HEK293 (cell line): ENCODE results near the gene SPEM3.

Experiments used
- GLIS2 ChIP-seq: fragments of 450-650 bp; formaldehyde crosslinking; IDR thresholded peaks from 2 replicates; pipeline ENCODE4 v1.5.1; 2016; ENCODE audit warnings: missing biosample characterization, missing genetic modification characterization
- HIC1 ChIP-seq: fragments of 450-650 bp; formaldehyde crosslinking; IDR thresholded peaks from 2 replicates; pipeline ENCODE4 v1.5.1; 2016; ENCODE audit warnings: missing biosample characterization, missing genetic modification characterization
- HOXA7 ChIP-seq: sonication (generic); formaldehyde crosslinking; IDR thresholded peaks from 2 replicates; pipeline ENCODE4 v1.8.1; 2022; ENCODE audit warnings: missing genetic modification reagents, borderline replicate concordance
- KLF8 ChIP-seq: fragments of 450-650 bp; formaldehyde crosslinking; IDR thresholded peaks from 2 replicates; pipeline ENCODE4 v1.5.1; 2016; ENCODE audit warnings: missing biosample characterization, missing genetic modification characterization
- KLF9 ChIP-seq: fragments of 450-650 bp; formaldehyde crosslinking; IDR thresholded peaks from 2 replicates; pipeline ENCODE4 v1.5.1; 2016; ENCODE audit warnings: missing biosample characterization, missing genetic modification characterization, low read depth
- REST ChIP-seq: fragments of 450-650 bp; formaldehyde crosslinking; IDR thresholded peaks from 2 replicates; pipeline ENCODE4 v1.5.1; 2016; ENCODE audit warnings: missing biosample characterization, missing genetic modification characterization
- WT1 ChIP-seq: fragments of 450-650 bp; formaldehyde crosslinking; IDR thresholded peaks from 2 replicates; pipeline ENCODE4 v1.5.1; 2016; ENCODE audit warnings: missing biosample characterization, missing genetic modification characterization
- ZBTB8A ChIP-seq: fragments of 450-650 bp; formaldehyde crosslinking; IDR thresholded peaks from 2 replicates; pipeline ENCODE4 v1.5.1; 2016; ENCODE audit warnings: missing biosample characterization, missing genetic modification characterization
- ZFHX2 ChIP-seq: fragments of 450-650 bp; formaldehyde crosslinking; conservative IDR thresholded peaks from 2 replicates; pipeline ENCODE4 v1.5.1; 2016; ENCODE audit warnings: missing biosample characterization, missing genetic modification characterization
- ZNF146 ChIP-seq: fragments of 450-650 bp; formaldehyde crosslinking; IDR thresholded peaks from 2 replicates; pipeline ENCODE4 v1.5.1; 2016; ENCODE audit warnings: missing biosample characterization, missing genetic modification characterization
- ZNF24 ChIP-seq: fragments of 450-650 bp; formaldehyde crosslinking; IDR thresholded peaks from 2 replicates; pipeline ENCODE4 v1.5.1; 2016; ENCODE audit warnings: missing biosample characterization, missing genetic modification characterization
- ZNF600 ChIP-seq: fragments of 450-650 bp; formaldehyde crosslinking; IDR thresholded peaks from 2 replicates; pipeline ENCODE4 v1.5.1; 2016; ENCODE audit warnings: missing biosample characterization, missing genetic modification characterization
- ZNF639 ChIP-seq: fragments of 450-650 bp; formaldehyde crosslinking; IDR thresholded peaks from 2 replicates; pipeline ENCODE4 v1.5.1; 2016; ENCODE audit warnings: missing biosample characterization, missing genetic modification characterization
- ZNF768 ChIP-seq: fragments of 450-650 bp; formaldehyde crosslinking; IDR thresholded peaks from 2 replicates; pipeline ENCODE4 v1.5.1; 2018; ENCODE audit warnings: missing biosample characterization, mild to moderate bottlenecking, missing genetic modification characterization
- TF ChIP-seq, protein P1 (sequence below): fragments of 450-650 bp; formaldehyde crosslinking; IDR thresholded peaks from 2 replicates; pipeline ENCODE4 v1.5.1; 2017; ENCODE audit warnings: missing biosample characterization, missing genetic modification characterization
- TF ChIP-seq, protein P2 (sequence below): fragments of 450-650 bp; formaldehyde crosslinking; IDR thresholded peaks from 2 replicates; pipeline ENCODE4 v1.5.1; 2016; ENCODE audit warnings: missing biosample characterization, missing genetic modification characterization

The SPEM3 gene

DNA sequence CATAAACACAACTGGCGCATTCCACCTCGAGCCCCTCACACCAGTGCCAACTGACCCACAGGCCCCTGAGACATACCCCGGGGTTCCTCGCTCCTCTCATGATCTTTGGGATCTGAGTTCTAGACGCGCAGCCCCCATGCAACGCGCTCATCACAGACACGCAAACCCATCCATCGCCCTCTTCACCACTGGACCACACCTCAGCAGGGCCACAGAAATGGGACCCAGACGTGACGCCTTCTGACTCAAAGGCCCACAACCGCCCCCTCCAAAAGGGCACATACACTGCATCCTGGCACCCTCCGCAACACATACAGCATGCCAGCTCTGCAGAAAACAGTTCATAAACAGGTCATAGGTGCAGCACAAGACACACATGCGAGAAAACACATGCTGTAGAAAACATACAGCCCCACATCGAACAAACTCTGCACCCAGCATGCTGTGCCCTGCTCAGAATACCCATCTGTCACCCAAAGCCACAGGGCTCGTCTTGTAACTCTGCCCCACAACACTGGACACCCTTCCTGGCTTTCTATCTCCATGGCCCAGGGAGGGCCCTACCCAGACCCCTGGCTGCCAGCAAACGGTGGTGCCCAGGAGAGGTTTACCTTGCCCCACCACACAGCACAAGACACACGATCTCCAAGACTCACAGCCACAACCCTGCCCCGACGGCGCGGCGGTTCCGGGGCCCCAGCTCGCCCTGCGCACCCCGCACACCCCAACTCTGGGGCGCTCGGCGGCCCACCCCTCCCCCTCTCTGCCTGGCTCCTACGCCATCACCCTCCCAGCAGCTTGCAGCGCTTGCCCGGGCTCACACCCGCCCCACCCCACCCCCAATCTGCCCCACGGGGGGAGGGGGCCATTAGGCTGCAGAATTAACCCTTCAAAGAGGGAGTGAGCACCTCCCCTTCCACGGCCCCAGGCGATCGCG, 49.9 kb downstream of the SPEM3 start (continued):
- TF ChIP-seq REST (tag by site-specific recombination) (no peak), ZNF146 (no peak), ZNF639 (tag by site-specific recombination) (no peak), KLF8 (tag by site-specific recombination) (peak; percentile 49; the same call in 1 of the 2 replicates), ZNF600 (tag by site-specific recombination) (peak; percentile 41; the same call in 1 of the 2 replicates), HOXA7 (CRISPR knock-in tag) (no peak), HIC1 (tag by site-specific recombination) (peak; percentile 72), WT1 (tag by site-specific recombination) (no peak; the same call in 1 of the 2 replicates), ZNF768 (no peak), KLF9 (tag by site-specific recombination) (peak; percentile 58; the same call in 1 of the 2 replicates), ZFHX2 (tag by site-specific recombination) (peak; percentile 59), ZBTB8A (tag by site-specific recombination) (peak; percentile 66; the same call in 1 of the 2 replicates), GLIS2 (tag by site-specific recombination) (peak; percentile 89), ZNF24 (tag by site-specific recombination) (no peak)
- TF ChIP-seq, protein P1, sequence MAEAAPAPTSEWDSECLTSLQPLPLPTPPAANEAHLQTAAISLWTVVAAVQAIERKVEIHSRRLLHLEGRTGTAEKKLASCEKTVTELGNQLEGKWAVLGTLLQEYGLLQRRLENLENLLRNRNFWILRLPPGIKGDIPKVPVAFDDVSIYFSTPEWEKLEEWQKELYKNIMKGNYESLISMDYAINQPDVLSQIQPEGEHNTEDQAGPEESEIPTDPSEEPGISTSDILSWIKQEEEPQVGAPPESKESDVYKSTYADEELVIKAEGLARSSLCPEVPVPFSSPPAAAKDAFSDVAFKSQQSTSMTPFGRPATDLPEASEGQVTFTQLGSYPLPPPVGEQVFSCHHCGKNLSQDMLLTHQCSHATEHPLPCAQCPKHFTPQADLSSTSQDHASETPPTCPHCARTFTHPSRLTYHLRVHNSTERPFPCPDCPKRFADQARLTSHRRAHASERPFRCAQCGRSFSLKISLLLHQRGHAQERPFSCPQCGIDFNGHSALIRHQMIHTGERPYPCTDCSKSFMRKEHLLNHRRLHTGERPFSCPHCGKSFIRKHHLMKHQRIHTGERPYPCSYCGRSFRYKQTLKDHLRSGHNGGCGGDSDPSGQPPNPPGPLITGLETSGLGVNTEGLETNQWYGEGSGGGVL (tag by site-specific recombination), result peak; percentile 76; the same call in 1 of the 2 replicates
- TF ChIP-seq, protein P2, sequence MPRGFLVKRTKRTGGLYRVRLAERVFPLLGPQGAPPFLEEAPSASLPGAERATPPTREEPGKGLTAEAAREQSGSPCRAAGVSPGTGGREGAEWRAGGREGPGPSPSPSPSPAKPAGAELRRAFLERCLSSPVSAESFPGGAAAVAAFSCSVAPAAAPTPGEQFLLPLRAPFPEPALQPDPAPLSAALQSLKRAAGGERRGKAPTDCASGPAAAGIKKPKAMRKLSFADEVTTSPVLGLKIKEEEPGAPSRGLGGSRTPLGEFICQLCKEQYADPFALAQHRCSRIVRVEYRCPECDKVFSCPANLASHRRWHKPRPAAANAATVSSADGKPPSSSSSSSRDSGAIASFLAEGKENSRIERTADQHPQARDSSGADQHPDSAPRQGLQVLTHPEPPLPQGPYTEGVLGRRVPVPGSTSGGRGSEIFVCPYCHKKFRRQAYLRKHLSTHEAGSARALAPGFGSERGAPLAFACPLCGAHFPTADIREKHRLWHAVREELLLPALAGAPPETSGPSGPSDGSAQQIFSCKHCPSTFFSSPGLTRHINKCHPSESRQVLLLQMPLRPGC (tag by site-specific recombination), result 0 out of 2 replicates have a peak, but pooled peaks have one; percentile 54
- TF ChIP-seq, all 188 proteins: peak for 35
